ENCODE results near the gene DCDC2B. TPM values are rescaled to one million over a fixed set of nuclear protein-coding genes. Genes with fewer than 3 reads are reported as not detected.

The DCDC2B gene
- total and polyA plus RNA-seq, 2 of the 13 experiments (the other 11 are each of a cell fraction or from before 2014, with no cell fraction given) = not detected

GRCh38 chr1:32247983-32248889, 39.3 kb downstream of the DCDC2B start (continued):
- TF ChIP-seq CREM (IDR thresholded peaks at IDR 0.05) (no peak), CREM (CRISPR knock-in tag; IDR thresholded peaks at IDR 0.05) (no peak), PBX3 (CRISPR knock-in tag; IDR thresholded peaks at IDR 0.05; ENCODE audit: borderline replicate concordance) (no peak), ZBTB7B (CRISPR knock-in tag; IDR thresholded peaks at IDR 0.05) (no peak), MLX (CRISPR knock-in tag; IDR thresholded peaks at IDR 0.05) (no peak), IKZF1 (IDR thresholded peaks at IDR 0.05) (no peak), MXD4 (CRISPR knock-in tag; IDR thresholded peaks at IDR 0.05) (peak; percentile 43; the same call in 1 of the 2 replicates), PLRG1 (conservative IDR thresholded peaks at IDR 0.05) (no peak), RFXANK (CRISPR knock-in tag; IDR thresholded peaks at IDR 0.05) (no peak), PAX8 (CRISPR knock-in tag; IDR thresholded peaks at IDR 0.05; ENCODE audit: borderline replicate concordance) (no peak), ZNF232 (CRISPR knock-in tag; IDR thresholded peaks at IDR 0.05; ENCODE audit: borderline replicate concordance) (no peak), ZNF839 (CRISPR knock-in tag; IDR thresholded peaks at IDR 0.05; ENCODE audit: borderline replicate concordance) (no peak), ARNT2 (CRISPR knock-in tag; IDR thresholded peaks at IDR 0.05; ENCODE audit: low read depth) (no peak), NAIF1 (CRISPR knock-in tag; IDR thresholded peaks at IDR 0.05; ENCODE audit: borderline replicate concordance) (no peak), SMARCE1 (IDR thresholded peaks at IDR 0.05; ENCODE audit: borderline replicate concordance) (no peak), KLF12 (CRISPR knock-in tag; IDR thresholded peaks at IDR 0.05; ENCODE audit: borderline replicate concordance) (no peak), ZNF652 (CRISPR knock-in tag; IDR thresholded peaks at IDR 0.05; ENCODE audit: borderline replicate concordance, low read depth) (no peak), ZNF354B (CRISPR knock-in tag; IDR thresholded peaks at IDR 0.05) (no peak), MZF1 (CRISPR knock-in tag; IDR thresholded peaks at IDR 0.05; ENCODE audit: borderline replicate concordance) (no peak), ZNF451 (CRISPR knock-in tag; IDR thresholded peaks at IDR 0.05) (no peak), SP2 (CRISPR knock-in tag; IDR thresholded peaks at IDR 0.05) (no peak)
- TF ChIP-seq, protein P1, sequence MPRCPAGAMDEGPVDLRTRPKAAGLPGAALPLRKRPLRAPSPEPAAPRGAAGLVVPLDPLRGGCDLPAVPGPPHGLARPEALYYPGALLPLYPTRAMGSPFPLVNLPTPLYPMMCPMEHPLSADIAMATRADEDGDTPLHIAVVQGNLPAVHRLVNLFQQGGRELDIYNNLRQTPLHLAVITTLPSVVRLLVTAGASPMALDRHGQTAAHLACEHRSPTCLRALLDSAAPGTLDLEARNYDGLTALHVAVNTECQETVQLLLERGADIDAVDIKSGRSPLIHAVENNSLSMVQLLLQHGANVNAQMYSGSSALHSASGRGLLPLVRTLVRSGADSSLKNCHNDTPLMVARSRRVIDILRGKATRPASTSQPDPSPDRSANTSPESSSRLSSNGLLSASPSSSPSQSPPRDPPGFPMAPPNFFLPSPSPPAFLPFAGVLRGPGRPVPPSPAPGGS (CRISPR knock-in tag; IDR thresholded peaks at IDR 0.05) = no peak
- TF ChIP-seq, protein P2, sequence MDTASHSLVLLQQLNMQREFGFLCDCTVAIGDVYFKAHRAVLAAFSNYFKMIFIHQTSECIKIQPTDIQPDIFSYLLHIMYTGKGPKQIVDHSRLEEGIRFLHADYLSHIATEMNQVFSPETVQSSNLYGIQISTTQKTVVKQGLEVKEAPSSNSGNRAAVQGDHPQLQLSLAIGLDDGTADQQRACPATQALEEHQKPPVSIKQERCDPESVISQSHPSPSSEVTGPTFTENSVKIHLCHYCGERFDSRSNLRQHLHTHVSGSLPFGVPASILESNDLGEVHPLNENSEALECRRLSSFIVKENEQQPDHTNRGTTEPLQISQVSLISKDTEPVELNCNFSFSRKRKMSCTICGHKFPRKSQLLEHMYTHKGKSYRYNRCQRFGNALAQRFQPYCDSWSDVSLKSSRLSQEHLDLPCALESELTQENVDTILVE (CRISPR knock-in tag; IDR thresholded peaks at IDR 0.05) = no peak
- TF ChIP-seq, protein P3, sequence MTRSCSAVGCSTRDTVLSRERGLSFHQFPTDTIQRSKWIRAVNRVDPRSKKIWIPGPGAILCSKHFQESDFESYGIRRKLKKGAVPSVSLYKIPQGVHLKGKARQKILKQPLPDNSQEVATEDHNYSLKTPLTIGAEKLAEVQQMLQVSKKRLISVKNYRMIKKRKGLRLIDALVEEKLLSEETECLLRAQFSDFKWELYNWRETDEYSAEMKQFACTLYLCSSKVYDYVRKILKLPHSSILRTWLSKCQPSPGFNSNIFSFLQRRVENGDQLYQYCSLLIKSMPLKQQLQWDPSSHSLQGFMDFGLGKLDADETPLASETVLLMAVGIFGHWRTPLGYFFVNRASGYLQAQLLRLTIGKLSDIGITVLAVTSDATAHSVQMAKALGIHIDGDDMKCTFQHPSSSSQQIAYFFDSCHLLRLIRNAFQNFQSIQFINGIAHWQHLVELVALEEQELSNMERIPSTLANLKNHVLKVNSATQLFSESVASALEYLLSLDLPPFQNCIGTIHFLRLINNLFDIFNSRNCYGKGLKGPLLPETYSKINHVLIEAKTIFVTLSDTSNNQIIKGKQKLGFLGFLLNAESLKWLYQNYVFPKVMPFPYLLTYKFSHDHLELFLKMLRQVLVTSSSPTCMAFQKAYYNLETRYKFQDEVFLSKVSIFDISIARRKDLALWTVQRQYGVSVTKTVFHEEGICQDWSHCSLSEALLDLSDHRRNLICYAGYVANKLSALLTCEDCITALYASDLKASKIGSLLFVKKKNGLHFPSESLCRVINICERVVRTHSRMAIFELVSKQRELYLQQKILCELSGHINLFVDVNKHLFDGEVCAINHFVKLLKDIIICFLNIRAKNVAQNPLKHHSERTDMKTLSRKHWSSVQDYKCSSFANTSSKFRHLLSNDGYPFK (CRISPR knock-in tag; IDR thresholded peaks at IDR 0.05; ENCODE audit: borderline replicate concordance) = no peak
